Measurements from ENCODE around the gene FADS3.

FADS3 gene

DNA sequence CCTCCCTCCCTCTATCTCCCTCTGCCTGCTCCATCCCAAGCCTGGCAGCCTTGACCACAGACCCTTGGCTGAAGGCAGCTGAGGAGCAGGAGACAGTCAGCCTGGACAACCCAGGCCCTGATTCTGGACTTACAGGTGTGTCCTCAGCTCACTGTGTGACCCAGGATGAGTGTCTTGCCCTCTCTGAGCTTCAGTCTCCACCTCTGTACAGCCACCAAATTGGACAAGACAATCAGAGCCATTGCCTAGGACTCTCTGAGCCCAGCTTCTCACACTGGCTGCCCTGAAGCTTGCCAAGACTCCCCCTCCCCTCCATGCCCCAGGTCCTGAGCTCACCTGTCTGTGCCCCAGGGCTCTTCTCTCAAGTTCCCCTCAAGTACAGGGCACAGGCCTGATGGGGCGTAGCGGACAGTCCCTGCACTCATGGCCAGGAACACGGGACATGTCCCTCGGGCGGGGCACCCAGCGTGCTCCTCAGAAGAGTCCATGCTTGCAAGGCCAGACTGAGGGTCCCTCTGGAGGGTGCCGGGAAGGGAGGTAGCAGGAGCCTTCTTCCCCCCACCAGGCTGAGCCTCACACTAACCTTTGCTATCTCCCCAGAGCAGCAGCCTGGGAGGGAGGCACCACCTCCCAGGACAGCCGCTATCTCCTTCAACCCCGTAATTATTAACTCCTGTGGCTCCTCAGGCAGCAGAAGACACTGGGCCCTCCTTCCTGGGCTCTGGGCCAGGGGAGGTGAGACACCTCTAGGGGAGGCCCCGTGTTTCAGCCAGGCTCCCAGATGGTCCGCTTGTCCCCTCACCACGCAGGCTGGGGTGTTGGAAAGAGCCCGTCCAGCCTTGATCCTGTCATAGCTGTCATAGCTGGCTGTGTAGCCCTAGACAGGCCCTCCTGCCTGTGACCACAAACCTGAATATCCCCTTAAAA is 28.6 kb upstream of the FADS3 start:
- no peak for DNase-seq (ENCODE audit: extremely low read depth, low read depth)
- TF ChIP-seq, protein P1, sequence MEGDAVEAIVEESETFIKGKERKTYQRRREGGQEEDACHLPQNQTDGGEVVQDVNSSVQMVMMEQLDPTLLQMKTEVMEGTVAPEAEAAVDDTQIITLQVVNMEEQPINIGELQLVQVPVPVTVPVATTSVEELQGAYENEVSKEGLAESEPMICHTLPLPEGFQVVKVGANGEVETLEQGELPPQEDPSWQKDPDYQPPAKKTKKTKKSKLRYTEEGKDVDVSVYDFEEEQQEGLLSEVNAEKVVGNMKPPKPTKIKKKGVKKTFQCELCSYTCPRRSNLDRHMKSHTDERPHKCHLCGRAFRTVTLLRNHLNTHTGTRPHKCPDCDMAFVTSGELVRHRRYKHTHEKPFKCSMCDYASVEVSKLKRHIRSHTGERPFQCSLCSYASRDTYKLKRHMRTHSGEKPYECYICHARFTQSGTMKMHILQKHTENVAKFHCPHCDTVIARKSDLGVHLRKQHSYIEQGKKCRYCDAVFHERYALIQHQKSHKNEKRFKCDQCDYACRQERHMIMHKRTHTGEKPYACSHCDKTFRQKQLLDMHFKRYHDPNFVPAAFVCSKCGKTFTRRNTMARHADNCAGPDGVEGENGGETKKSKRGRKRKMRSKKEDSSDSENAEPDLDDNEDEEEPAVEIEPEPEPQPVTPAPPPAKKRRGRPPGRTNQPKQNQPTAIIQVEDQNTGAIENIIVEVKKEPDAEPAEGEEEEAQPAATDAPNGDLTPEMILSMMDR (IDR thresholded peaks at IDR 0.05; ENCODE audit: low read depth, low read length) = no peak

DNA sequence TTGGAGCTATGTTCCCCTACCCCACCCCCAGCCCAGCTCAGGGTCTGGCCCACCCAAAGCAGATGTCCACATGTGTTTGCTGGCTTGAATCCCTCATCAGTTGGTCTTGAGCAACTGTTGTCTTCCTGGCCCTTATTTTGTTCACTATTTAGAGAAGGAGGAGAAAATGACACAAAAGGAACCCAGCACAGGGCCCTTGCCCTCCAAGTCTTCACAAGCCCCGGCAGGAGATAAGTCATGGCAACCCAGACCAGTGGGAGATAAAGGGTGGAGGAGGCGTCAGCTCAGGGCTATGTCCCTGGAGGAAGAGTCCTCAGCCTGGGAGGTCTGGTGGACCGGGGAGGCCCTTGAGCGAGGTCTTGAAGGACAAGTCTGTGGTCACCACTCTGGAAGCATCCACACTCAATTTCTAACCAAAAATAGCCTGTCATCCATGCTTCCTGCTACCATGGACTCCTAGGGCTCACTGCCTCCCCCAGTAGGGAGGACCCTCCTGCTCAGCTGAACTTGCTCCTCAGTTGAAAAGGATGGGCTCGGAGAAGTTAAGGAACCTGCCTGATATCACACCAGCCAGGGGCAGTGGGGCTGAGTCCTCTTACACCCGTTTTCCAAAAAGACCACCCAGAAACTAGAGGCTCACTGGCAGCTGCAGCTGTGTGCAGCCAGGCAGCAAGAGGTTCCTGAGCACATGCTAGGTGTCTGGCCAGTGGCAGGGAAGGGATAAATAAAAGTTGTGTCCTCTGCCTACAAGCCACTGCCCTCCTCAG is 27.8 kb upstream of the FADS3 start:
- TF ChIP-seq, protein P1 (IDR thresholded peaks at IDR 0.05; ENCODE audit: low read depth, low read length) = no peak
- DNase-seq (ENCODE audit: extremely low read depth, low read depth) = no peak

DNA sequence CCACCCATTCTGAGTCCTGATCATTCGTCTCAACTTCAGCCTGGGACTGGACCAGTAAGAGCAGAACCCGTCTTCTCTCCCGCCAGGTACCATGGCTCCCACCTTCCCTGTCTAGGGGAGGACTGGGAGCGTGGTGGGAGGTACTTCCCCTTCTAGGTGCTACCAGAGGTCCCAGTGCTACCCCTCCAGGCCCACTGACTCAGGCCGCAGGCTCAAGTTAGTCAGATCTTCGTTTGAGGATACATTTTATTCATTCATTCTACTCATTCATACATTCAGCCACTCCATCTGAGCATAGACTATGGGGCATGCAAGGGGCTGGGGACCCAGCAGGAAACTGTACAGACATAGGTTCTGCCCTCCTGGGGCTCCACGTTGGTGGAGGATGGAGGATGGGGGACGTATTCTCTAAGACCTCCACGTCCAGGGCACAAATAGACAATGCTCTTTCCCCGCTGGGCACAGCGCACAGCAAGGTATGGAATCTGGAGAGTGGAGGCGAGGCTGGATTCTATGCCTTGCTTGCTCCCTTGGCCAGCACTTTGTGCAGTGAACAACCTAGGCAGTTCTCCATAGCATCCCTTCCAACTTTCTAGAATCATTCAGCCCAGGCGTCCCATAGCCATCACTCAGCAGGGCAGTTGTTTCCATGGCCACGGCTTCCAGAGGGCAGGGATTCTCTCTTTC is 27.0 kb upstream of the FADS3 start:
- TF ChIP-seq, protein P1 (IDR thresholded peaks at IDR 0.05; ENCODE audit: low read depth, low read length) = no peak
- DNase-seq (ENCODE audit: extremely low read depth, low read depth) = no peak

DNA sequence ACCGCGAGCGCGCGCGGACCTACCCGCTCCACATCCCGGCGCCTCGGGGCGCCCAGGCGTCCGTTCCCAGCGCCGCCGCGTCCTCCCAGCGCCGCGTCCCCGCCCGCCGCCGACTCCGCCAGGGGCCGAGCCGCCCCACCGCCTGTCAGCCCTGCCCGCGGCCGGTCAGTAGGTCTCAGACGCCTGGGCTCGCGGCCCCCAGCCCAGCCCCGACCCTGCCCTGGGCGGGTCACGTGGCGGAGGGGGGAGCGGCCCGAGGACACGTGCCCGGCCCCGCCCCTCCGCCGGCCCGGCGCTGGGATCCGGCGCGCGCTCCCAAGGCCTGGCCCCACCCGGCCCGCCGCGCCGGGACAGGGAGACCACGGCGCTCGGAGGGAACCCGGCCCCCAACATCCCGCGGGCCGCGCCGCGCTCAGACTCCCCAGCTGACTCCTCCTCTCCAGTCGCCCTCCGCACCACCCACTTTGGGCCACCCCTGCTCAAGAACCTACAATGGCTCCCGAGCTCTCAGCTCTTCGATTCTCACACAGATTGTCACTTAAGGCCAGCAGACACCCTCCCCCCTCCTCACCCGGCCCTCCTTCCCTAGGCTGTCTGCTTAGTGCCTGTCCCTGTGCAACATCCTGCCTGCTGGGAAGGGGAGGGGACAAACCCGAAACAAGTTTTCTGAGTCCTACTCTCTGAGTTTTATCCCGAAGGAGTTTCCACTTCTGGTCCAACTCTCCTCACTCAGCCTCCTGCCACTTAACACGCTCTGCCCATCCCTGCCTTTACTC is 26.2 kb upstream of the FADS3 start, which contains the start of gene RAB3IL1:
Gene RAB3IL1 (minus strand): TSS at position 233 of the 776 bp plus-strand sequence. CDS start 199 bp downstream, at position 34.
- TF ChIP-seq, protein P1 (IDR thresholded peaks at IDR 0.05; ENCODE audit: low read depth, low read length) = no peak
- DNase-seq (ENCODE audit: extremely low read depth, low read depth) = no peak

DNA sequence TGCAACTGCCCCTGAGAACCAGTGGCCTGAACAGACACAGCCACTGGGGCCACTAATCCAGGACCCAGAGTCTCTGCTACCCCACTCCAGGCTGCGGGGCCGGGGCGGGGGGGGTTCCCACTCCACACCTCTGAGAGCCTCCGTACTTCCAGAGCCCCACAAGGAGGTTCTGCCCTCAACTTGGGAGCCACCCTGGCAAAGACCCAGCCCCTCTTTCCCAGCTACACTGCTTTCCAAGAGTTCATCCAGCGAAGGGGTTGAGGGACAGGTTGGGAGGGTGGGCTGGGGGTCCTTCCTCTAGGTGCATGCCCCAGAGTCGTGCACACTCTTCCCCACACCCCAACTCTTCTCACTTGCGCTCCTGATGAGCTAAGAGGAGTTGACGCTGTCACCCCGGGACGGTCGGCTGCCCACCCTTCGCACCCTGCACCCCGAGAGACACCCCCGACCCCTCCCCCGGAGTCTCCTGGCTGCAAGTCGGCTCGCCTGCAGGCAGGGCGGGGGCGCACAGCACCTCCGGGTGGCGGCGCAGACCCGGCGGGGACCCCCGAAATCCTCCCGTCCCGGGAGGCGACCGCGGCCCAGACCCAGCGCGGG is 25.5 kb upstream of the FADS3 start:
- no peak for DNase-seq (ENCODE audit: extremely low read depth, low read depth)
- TF ChIP-seq, protein P1 (IDR thresholded peaks at IDR 0.05; ENCODE audit: low read depth, low read length) = no peak

DNA sequence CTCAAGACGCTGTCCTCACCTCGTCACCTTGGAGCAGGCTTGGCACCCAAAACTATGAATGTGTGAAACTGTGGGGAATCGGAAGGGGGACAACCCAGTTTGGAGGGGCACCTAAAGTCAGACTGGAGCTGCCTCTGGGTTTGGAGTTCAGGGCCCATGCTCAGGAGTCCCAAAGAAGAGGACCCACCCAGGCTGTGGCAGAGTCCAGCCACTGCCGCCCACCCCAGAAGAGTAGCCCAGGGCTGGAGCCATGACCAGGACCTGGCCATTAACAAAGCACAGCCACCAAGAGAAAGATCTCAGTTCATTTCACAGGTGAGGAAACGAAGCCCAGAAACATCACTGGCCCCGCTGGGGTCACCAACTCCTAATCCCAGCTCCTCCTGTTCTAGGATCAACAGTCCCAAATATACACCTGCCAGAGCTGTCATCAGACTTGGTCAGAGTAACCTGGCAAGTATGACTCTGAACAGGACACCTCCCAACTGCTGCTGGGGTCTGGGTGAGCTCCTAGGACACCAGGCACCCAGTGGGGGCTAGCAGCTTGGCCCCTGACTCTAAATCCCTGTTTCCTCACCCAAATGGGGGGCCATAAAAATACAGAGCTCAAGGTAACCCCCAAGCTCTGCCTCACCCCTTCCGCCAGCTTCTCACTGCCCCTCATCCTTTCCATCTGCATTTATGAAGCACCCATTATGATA is 23.3 kb upstream of the FADS3 start:
- no peak for DNase-seq (ENCODE audit: extremely low read depth, low read depth)
- TF ChIP-seq, protein P1 (IDR thresholded peaks at IDR 0.05; ENCODE audit: low read depth, low read length) = no peak
